Large intestine (tissue), 12 donors: ENCODE results near the gene HNRNPLL. TPM values are rescaled to one million over a fixed set of nuclear protein-coding genes. Genes with fewer than 3 reads are reported as not detected.
"Not testable (repeated sequence)": the region's sequence is repeated elsewhere in the genome, so short reads cannot be mapped to it uniquely, and the experiment has no call there.

ENCODE experiments used
- DNase-seq, 2 donors: peaks; one replicate each; pipeline versions ENCODE4 v3.0.0 to v3.0.0-alpha.2; 2013
- H3K27ac ChIP-seq: one replicate; pipeline ENCODE4 v1.5.1; 2013; ENCODE audit warnings: low read length
- H3K27me3 ChIP-seq: 2 replicates; pipeline ENCODE4 v1.6.1; 2013; ENCODE audit warnings: low read length; ENCODE audit not compliant: control insufficient read depth, insufficient read depth
- H3K36me3 ChIP-seq: 2 replicates; pipeline ENCODE4 v1.6.1; 2013; ENCODE audit warnings: low read length; ENCODE audit not compliant: control insufficient read depth, insufficient read depth
- H3K4me1 ChIP-seq: one replicate; pipeline ENCODE4 v1.6.1; 2013; ENCODE audit warnings: low read length; ENCODE audit not compliant: control insufficient read depth, insufficient read depth
- H3K4me3 ChIP-seq: one replicate; pipeline ENCODE4 v1.5.1; 2013; ENCODE audit warnings: low read length
- H3K9me3 ChIP-seq: one replicate; pipeline ENCODE4 v1.6.1; 2013; ENCODE audit warnings: mild to moderate bottlenecking, low read depth, low read length, moderate library complexity; ENCODE audit not compliant: control insufficient read depth
- WGBS: methylation state at CpG from one replicate; pipeline ENCODE4 v1.1.5; 2013; ENCODE audit warnings: low lambda C conversion rate; ENCODE audit not compliant: insufficient coverage; 5-methylcytosine and 5-hydroxymethylcytosine counted together
- long read RNA-seq, 11 donors: transcript quantifications; one replicate each; lab custom pipeline, GENCODE V29; 2026
- polyA plus RNA-seq: library from polyadenylated mRNA; unstranded; fragments of 120-200 nt; gene quantifications from one replicate; pipeline ENCODE4 v1.2.1, GENCODE V29; 2013

The HNRNPLL gene
- 42.2 TPM for polyA plus RNA-seq
- long read RNA-seq, donor 1, partial matches to known transcripts: 7 of 7 reads
- long read RNA-seq, donor 1, other reads (novel, unspliced or antisense): 0 of 7 reads
- long read RNA-seq, donor 2, partial matches to known transcripts: 22 of 30 reads
- long read RNA-seq, donor 2, other reads (novel, unspliced or antisense): 8 of 30 reads
- long read RNA-seq, donor 3: 0 reads
- long read RNA-seq, donor 4: 0 reads
- long read RNA-seq, donor 5, partial matches to known transcripts: 16 of 16 reads
- long read RNA-seq, donor 5, other reads (novel, unspliced or antisense): 0 of 16 reads
- long read RNA-seq, donor 6, partial matches to known transcripts: 26 of 37 reads
- long read RNA-seq, donor 6, other reads (novel, unspliced or antisense): 11 of 37 reads
- long read RNA-seq, donor 7, partial matches to known transcripts: 5 of 5 reads
- long read RNA-seq, donor 7, other reads (novel, unspliced or antisense): 0 of 5 reads
- long read RNA-seq, donor 8, partial matches to known transcripts: 9 of 14 reads
- long read RNA-seq, donor 8, other reads (novel, unspliced or antisense): 5 of 14 reads
- long read RNA-seq, donor 9, partial matches to known transcripts: 0 of 7 reads
- long read RNA-seq, donor 9, other reads (novel, unspliced or antisense): 7 of 7 reads
- long read RNA-seq, donor 10, partial matches to known transcripts: 0 of 7 reads
- long read RNA-seq, donor 10, other reads (novel, unspliced or antisense): 6 of 7 reads
- long read RNA-seq, donor 11, partial matches to known transcripts: 10 of 10 reads
- long read RNA-seq, donor 11, other reads (novel, unspliced or antisense): 0 of 10 reads

DNA sequence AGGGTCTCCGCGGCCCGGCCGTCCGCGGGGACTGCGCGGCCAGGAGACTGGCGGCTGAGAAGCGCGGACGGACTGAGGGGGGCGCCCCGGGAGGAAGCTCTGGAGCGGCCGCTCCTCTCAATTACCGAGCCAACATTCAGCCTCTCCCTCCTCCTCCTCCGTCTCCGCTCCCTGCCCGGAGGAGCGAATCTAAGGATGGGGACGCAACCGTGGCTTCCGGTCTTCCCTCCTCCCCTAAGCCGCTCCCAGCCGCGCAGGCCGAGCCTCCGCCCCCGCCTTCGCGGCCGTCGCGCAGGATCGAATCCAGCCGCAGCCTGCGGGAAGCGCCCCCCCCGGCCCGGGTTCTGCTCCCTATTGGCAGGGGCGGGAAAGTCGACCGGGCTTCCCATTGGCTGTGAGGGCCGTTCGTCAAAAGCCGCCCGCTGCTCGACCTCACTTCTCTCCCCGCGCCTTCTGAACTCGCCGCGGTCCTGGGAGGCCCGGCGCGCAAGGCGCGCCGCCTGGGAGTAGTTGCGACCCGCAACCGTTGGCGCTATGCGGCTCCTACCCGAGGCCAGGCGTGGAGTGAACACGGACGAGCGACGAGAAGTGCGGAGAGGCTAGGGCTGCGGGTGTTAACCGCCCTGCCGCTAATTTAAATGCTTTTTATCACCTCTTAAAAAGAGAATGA is at the start of gene HNRNPLL:
HNRNPLL (minus strand) TSS at position 197 of the 670 bp plus-strand sequence. CDS start 302 bp downstream, outside the sequence.
- peak; percentile 97 to 99 for DNase-seq
- Histone ChIP-seq H3K9me3 (peaks cover 2% of the 10 kb centered on the region), H3K27ac (peak within 1 kb of the TSS; percentile 96), H3K36me3 (no peaks in the 10 kb centered on the region), H3K4me1 (peaks cover 6% of the 10 kb centered on the region), H3K27me3 (no peaks in the 10 kb centered on the region), H3K4me3 (peak within 1 kb of the TSS; percentile 75)
- no CpG with 5 or more reads among the region's 75 CpGs for WGBS

DNA sequence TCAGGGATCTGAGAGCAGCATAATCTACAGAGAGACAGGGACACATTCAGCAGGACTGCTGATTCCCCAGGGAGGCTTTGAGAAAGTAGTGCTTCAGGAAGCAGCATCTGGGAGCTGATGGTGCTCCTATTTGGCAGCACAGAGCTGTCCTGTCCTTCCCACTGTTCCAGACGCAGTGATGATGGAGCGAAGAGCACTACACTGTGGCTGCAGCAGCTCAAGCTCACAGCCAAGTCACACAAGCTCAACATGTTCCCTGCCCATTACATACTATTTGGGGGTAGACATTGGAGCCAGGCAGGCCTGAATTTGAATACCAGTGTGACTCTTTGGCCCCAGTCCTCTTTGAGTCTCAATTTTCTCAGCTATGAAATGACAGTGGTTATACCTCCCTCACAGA is 48.0 kb upstream of the HNRNPLL start:
- no peaks in the 10 kb centered on the region for H3K27me3 ChIP-seq
- DNase-seq: no peak
- no peak overlapping the region for H3K27ac ChIP-seq
- WGBS: no CpG with 5 or more reads among the region's 2 CpGs
- H3K9me3 ChIP-seq: no peaks in the 10 kb centered on the region
- H3K4me1 ChIP-seq: peaks cover 9% of the 10 kb centered on the region
- H3K4me3 ChIP-seq: no peak overlapping the region
- no peaks in the 10 kb centered on the region for H3K36me3 ChIP-seq

DNA sequence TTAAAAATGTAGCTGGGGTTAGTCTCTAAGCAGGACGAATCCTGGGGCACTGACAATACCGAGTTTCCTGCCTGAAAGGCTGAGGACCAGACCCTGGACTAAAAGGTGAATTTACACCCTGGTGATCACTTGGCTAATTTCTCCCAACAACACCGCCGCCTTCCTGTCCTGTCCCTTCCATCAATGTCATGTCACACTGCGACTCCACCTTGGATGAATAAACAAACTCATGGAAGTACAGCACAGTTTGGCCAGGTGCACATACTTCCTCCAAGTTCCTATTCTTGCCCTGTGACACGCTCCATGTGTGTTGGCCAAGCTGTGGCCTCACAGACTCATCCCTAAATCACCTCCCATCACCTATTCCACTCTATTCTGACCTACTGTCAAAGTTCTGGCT is 47.3 kb upstream of the HNRNPLL start:
- Histone ChIP-seq H3K27ac (no peak overlapping the region), H3K4me3 (no peak overlapping the region)
- WGBS: no CpG with 5 or more reads among the region's 6 CpGs

DNA sequence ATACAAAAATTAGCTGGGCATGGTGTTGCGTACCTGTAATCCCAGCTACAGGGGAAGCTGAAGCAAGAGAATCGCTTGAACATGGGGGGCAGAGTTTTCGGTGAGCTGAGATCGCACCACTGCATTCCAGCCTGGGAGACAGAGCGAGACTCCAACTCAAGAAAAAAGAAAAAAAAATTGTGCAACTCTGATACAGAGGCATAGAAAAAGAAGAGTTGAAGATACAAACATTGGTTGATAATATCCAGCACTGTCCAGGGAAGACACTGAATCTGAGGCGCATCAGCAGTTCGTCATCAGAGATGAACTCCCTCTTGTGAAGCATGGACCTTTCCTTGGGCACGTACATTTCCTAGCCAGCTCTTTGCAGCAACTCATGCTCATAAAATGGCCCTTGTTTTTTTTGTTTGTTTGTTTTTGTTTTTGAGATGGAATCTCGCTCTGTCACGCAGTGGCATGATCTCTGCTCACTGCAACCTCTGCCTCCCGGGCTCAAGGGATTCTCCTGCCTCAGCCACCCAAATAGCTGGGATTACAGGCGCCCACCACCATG is 46.5 kb upstream of the HNRNPLL start:
- no peak for DNase-seq
- Histone ChIP-seq H3K27me3 (no peaks in the 10 kb centered on the region), H3K4me1 (peaks cover 9% of the 10 kb centered on the region), H3K4me3 (no peak overlapping the region), H3K9me3 (no peaks in the 10 kb centered on the region), H3K27ac (no peak overlapping the region), H3K36me3 (no peaks in the 10 kb centered on the region)
- WGBS: 100% methylated on average over 3 of the region's 12 CpGs

More for the DNA sequence above, 47.3 kb upstream of the HNRNPLL start:
- no peaks in the 10 kb centered on the region for H3K9me3 ChIP-seq
- H3K36me3 ChIP-seq: no peaks in the 10 kb centered on the region
- H3K27me3 ChIP-seq: no peaks in the 10 kb centered on the region
- no peak for DNase-seq
- peaks cover 9% of the 10 kb centered on the region for H3K4me1 ChIP-seq

DNA sequence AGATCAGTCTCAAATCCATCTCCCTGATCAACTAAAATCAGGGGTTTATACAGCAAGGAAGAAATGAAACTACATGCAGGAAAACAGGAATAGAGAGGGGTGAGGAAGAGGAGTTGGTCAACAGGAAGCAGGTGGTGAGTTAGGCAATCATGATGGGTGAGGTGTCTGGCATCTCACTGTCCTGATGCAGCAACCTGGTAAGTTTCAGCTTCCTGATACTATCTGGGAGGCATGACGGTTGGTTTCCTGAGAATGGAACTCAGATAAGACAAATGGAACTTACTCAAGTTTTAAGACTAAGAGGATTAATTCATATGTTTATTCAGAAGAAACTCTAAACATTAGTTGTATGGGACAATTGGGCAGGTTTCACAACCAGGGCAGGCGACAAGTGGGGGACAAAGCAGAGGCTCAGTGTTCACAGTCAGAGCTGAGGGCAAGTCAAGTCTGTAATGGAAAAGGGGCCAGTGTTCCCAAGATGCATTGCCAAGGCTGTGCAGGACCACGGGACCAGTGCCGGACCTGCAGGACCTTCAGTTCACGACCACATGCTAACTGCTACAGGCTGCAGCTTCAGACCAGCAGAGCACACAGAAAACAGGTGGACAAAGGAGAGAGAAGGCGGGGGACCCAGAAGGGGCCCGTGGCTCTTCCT is 45.5 kb upstream of the HNRNPLL start:
- H3K9me3 ChIP-seq: peaks cover 3% of the 10 kb centered on the region
- no peaks in the 10 kb centered on the region for H3K36me3 ChIP-seq
- H3K4me3 ChIP-seq: no peak overlapping the region
- H3K27ac ChIP-seq: no peak overlapping the region
- DNase-seq: no peak
- H3K4me1 ChIP-seq: no peaks in the 10 kb centered on the region
- WGBS: no CpG with 5 or more reads among the region's 7 CpGs
- H3K27me3 ChIP-seq: no peaks in the 10 kb centered on the region

DNA sequence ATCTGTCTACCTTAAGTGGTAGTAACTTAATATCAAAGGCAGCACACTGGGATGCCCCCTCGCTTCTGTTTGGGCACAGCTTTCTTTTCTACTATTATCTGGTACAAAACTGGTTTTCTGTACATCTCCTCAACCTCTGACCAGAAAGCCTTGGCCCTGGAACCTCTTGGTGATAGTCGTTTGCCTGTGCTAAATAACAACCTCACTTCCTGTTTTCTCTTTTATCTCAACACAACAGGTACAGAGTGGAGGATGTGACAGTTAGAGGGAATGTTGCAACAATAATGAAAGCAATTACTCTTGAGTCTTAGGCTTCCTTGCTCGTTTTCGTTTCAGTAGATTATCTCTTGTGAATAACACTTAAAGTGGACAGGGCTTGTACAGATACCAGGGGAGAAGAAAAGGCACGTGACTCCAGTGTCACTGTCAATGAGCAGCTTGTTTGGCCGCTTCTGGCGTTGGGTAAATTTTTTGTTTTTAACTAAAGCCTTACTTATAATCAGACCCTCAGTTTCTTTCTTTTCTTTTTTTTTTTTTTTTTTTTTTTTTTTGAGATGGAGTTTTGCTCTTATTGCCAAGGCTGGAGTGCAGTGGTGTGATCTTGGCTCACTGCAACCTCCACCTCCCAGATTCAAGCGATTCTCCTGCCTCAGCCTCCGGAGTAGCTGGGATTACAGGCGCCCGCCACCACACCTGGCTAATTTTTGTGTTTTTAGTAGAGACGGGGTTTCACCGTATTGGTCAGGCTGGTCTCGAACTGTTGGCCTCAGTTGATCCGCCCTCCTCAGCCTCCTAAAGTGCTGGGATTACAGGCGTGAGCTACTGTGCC is 41.2 kb upstream of the HNRNPLL start:
- not testable (repeated sequence) for H3K27me3 ChIP-seq, H3K4me3 ChIP-seq, H3K36me3 ChIP-seq, H3K27ac ChIP-seq, H3K9me3 ChIP-seq, H3K4me1 ChIP-seq
- WGBS: 65% methylated on average over 2 of the region's 16 CpGs
- DNase-seq: peak in 1 of 2 donors; percentile 47

DNA sequence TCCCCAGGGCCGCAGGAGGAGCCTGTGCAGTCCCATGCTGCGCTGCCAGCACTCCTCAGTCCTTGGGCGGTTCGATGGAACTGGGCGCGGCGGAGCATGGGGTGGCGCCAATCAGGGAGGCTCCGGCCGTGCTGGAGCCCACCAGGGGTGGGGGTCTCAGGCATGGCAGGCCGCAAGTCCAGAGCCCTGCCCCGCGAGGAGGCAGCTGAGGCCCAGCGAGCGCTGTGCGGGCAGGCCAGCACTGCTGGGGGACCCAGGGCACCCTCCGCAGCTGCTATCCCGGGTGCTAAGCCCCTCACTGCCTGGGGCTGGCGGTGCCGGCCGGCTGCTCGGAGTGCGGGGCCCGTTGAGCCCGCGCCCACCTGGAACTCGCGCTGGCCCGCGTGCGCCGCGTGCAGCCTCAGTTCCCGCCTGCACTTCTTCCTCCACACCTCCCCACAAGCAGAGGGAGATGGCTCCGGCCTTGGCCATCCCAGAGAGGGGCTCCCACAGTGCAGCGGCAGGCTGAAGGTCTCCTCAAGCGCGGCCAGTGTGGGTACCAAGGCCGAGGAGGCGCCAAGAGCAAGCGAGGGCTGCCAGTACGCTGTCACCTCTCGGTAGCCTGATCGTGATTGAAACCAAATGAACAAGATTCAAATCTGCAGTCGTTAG is 40.4 kb upstream of the HNRNPLL start:
- Histone ChIP-seq H3K4me3 (no peak overlapping the region), H3K36me3 (no peaks in the 10 kb centered on the region), H3K27me3 (no peaks in the 10 kb centered on the region), H3K9me3 (peaks cover 8% of the 10 kb centered on the region), H3K27ac (no peak overlapping the region), H3K4me1 (no peaks in the 10 kb centered on the region)
- no CpG with 5 or more reads among the region's 45 CpGs for WGBS
- no peak for DNase-seq

DNA sequence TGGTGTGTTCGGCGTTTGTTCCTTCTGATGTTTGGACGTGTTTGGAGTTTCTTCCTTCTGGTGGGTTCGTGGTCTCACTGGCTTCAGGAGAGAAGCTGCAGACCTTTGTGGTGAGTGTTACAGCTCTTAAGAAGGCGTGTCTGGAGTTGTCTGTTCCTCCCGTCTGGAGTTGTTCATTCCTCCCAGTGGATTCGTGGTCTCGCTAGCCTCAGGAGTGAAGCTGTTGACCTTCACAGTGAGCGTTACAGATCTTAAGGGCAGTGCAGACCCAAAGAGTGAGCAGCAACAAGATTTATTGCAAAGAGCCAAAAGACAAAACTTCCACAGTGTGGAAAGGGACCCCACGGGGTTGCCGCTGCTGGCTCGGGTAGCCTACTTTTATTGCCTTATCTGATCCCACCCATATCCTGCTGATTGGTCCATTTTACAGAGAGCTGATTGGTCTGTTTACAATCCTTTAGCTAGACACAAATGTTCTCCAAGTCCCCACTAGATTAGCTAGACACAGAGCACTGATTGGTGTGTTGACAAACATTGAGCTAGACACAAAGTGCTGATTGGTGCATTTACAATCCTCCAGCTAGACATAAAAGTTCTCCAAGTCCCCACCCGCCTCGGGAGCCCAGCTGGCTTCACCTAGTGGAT is 39.8 kb upstream of the HNRNPLL start:
- whole genome bisulfite sequencing: 100% methylated on average over 1 of the region's 14 CpGs
- H3K4me1 ChIP-seq, H3K36me3 ChIP-seq, H3K4me3 ChIP-seq, H3K27ac ChIP-seq, H3K9me3 ChIP-seq, H3K27me3 ChIP-seq, DNase-seq: not testable (repeated sequence)

DNA sequence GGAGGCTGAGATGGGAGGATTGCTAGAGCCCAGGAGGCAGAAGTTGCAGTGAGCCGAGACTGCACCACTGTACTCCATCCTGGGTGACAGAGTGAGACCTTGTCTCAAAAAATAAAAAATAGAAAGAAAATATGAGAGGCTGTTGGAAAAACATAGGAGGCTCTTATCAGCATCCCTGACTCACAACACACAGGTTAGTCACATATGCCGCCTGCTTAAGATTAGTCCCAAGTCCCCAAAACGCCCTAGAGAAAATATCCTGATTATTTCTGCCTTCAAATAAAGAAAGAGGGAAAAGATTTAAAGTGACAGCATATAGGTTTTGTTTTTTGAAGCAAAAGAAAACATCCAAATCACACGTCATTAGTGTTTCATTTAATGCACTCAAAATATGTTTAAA is 33.3 kb upstream of the HNRNPLL start:
- 100% methylated on average over 1 of the region's 4 CpGs for WGBS
- Histone ChIP-seq H3K27me3 (no peaks in the 10 kb centered on the region), H3K27ac (no peak overlapping the region), H3K4me3 (no peak overlapping the region), H3K4me1 (no peaks in the 10 kb centered on the region), H3K36me3 (no peaks in the 10 kb centered on the region), H3K9me3 (no peaks in the 10 kb centered on the region)
- DNase-seq: no peak
